Right ventricle myocardium superior (tissue), 1 donor: Measurements from ENCODE around the gene SLC12A8. TPM values are rescaled to one million over a fixed set of nuclear protein-coding genes. Genes with fewer than 3 reads are reported as not detected.

Experiments used
- ATAC-seq: fragments of 200-7000 bp; cut with Tn5 transposase; one replicate; pipeline ENCODE4 v1.9.1; 2020; ENCODE audit warnings: mild to moderate bottlenecking; ENCODE audit not compliant: poor library complexity
- DNase-seq: peaks from one replicate; pipeline ENCODE4 v3.0.0-alpha.2; 2020
- intact Hi-C: fragments of 100-400 bp; cut with DNase I; formaldehyde crosslinking; loops from one replicate; pipeline ENCODE4 v1.11.2; 2022
- microRNA-seq: library from miRNA; unstranded; fragments of <30 nt; microRNA quantifications from one replicate; pipeline ENCODE4 v1.2.0, GENCODE V29; 2020
- total RNA-seq: library from RNA; stranded (reverse); fragmentation: NEBNext Ultra II Directional; extraction: Animal tissue kit (Norgen Biotek cat#: 25700); gene quantifications from one replicate; pipeline ENCODE4 v1.2.1, GENCODE V29; 2021
- donor health status: DM: no; HTN: yes; CAD: no; lungs with severe emphysema.

Gene SLC12A8
- total RNA-seq, 1 donor from 2014 or later = 0.30 TPM

DNA sequence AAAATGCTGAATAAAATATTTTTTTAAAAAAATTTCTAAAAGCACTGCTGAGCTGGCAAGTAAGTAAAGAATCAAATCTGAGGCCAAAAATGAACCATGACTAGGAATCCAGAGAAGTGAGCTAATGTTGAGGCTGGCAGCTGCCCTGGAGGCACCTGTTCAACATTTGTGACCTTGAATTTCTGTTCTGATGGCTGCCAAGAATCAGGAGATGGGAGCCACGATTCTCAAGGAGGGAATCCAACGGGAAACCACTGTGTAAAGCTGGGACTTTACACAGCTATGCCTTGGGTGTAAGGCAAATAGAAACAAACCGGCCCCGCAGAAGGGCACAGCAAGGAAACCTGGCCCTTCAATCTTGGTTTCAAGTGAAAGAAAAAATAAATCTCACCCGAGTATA, 179.4 kb downstream of the SLC12A8 start:
- DNase-seq = no peak
- ATAC-seq = no peak
- intact Hi-C loops = no loop called here

DNA sequence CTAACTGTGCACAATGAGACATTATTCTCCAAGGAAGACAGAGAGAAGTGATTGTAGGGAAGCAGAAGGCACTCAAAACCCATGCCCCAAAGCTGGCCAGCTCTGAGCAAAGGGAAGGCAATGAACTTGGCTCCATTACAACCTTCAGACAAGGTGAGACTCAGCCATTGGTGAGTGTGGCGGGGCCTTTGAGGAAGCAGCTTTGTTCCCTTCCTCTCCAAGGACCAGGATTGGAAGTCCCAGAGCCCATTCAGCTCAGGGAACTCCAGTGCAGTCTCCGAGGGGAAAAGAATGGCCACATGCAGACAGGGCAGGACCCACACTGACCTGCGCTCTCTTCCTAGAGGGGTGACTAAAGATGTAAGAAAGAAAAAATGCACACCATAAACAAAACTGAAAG, 179.9 kb downstream of the SLC12A8 start:
- ATAC-seq (peak; percentile 11), DNase-seq (no peak)
- intact Hi-C loops = no loop called here

Small RNA genes within 50 kb of the gene (microRNA-seq; reads per million reads assigned to microRNA genes)
- gene MIR5092 = not detected

Other genes with a start within 250 kb of the SLC12A8 start
- 91.1 TPM for gene HEG1, start 156.8 kb downstream of the SLC12A8 start, total RNA-seq
- gene ZNF148, start 162.6 kb upstream of the SLC12A8 start, total RNA-seq = 45.2 TPM